Neural crest cell (in vitro differentiated cells): Measurements from ENCODE around the gene B9D1. TPM values are rescaled to one million over a fixed set of nuclear protein-coding genes. Genes with fewer than 3 reads are reported as not detected.

Experiments used
- DNase-seq: peaks from one replicate; pipeline ENCODE4 v3.0.0; 2021; ENCODE audit warnings: low read depth, mixed read lengths, low spot score
- H3K27ac Mint-ChIP-seq: one replicate; pipeline ENCODE4 v1.8.0; 2021; ENCODE audit warnings: mild to moderate bottlenecking, mixed read lengths; ENCODE audit not compliant: unreplicated experiment
- H3K27me3 Mint-ChIP-seq: 2 replicates; pipeline ENCODE4 v1.8.0; 2021; ENCODE audit warnings: low read depth, mild to moderate bottlenecking, mixed read lengths
- H3K36me3 Mint-ChIP-seq: 2 replicates; pipeline ENCODE4 v1.8.0; 2021; ENCODE audit warnings: low read depth, mild to moderate bottlenecking, mixed read lengths
- H3K4me1 Mint-ChIP-seq: 2 replicates; pipeline ENCODE4 v1.8.0; 2021; ENCODE audit warnings: mixed read lengths
- H3K4me3 Mint-ChIP-seq: one replicate; pipeline ENCODE4 v1.8.0; 2021; ENCODE audit warnings: mild to moderate bottlenecking, mixed read lengths
- H3K9me3 Mint-ChIP-seq: 2 replicates; pipeline ENCODE4 v1.8.0; 2021; ENCODE audit warnings: mixed read lengths
- total RNA-seq: library from RNA; stranded (reverse); gene quantifications from 2 replicates; pipeline ENCODE4 v1.2.1, GENCODE V29; 2021
- TF ChIP-seq, protein P1 (sequence below): fragments of 200-600 bp; sonication (generic); conservative IDR thresholded peaks from 2 replicates; pipeline ENCODE4 v1.5.0; 2021; ENCODE audit warnings: antibody characterized with exemption, mild to moderate bottlenecking

Gene B9D1
- total RNA-seq, 1 donor from 2014 or later: 17.9 TPM

GRCh38 chr17:19384723-19385391 is 22.3 kb upstream of the B9D1 start:
- H3K9me3 Mint-ChIP-seq: no peaks in the 10 kb centered on the region
- no peak overlapping the region for H3K27ac Mint-ChIP-seq
- peaks cover 6% of the 10 kb centered on the region for H3K36me3 Mint-ChIP-seq

GRCh38 chr17:19383681-19384470 is 21.4 kb upstream of the B9D1 start:
- peaks cover 31% of the 10 kb centered on the region for H3K4me1 Mint-ChIP-seq
- H3K27ac Mint-ChIP-seq: peak overlapping the region; percentile 86
- H3K36me3 Mint-ChIP-seq: peaks cover 9% of the 10 kb centered on the region
- TF ChIP-seq, protein P1, sequence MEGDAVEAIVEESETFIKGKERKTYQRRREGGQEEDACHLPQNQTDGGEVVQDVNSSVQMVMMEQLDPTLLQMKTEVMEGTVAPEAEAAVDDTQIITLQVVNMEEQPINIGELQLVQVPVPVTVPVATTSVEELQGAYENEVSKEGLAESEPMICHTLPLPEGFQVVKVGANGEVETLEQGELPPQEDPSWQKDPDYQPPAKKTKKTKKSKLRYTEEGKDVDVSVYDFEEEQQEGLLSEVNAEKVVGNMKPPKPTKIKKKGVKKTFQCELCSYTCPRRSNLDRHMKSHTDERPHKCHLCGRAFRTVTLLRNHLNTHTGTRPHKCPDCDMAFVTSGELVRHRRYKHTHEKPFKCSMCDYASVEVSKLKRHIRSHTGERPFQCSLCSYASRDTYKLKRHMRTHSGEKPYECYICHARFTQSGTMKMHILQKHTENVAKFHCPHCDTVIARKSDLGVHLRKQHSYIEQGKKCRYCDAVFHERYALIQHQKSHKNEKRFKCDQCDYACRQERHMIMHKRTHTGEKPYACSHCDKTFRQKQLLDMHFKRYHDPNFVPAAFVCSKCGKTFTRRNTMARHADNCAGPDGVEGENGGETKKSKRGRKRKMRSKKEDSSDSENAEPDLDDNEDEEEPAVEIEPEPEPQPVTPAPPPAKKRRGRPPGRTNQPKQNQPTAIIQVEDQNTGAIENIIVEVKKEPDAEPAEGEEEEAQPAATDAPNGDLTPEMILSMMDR: no peak
- no peaks in the 10 kb centered on the region for H3K9me3 Mint-ChIP-seq
- H3K4me3 Mint-ChIP-seq: peak overlapping the region; percentile 40
- no peaks in the 10 kb centered on the region for H3K27me3 Mint-ChIP-seq
- DNase-seq: no peak

More at GRCh38 chr17:19384723-19385391, 22.3 kb upstream of the B9D1 start:
- no peaks in the 10 kb centered on the region for H3K27me3 Mint-ChIP-seq
- no peak for DNase-seq
- H3K4me1 Mint-ChIP-seq: peaks cover 21% of the 10 kb centered on the region
- peak overlapping the region; percentile 40 for H3K4me3 Mint-ChIP-seq
- TF ChIP-seq, protein P1: no peak

DNA sequence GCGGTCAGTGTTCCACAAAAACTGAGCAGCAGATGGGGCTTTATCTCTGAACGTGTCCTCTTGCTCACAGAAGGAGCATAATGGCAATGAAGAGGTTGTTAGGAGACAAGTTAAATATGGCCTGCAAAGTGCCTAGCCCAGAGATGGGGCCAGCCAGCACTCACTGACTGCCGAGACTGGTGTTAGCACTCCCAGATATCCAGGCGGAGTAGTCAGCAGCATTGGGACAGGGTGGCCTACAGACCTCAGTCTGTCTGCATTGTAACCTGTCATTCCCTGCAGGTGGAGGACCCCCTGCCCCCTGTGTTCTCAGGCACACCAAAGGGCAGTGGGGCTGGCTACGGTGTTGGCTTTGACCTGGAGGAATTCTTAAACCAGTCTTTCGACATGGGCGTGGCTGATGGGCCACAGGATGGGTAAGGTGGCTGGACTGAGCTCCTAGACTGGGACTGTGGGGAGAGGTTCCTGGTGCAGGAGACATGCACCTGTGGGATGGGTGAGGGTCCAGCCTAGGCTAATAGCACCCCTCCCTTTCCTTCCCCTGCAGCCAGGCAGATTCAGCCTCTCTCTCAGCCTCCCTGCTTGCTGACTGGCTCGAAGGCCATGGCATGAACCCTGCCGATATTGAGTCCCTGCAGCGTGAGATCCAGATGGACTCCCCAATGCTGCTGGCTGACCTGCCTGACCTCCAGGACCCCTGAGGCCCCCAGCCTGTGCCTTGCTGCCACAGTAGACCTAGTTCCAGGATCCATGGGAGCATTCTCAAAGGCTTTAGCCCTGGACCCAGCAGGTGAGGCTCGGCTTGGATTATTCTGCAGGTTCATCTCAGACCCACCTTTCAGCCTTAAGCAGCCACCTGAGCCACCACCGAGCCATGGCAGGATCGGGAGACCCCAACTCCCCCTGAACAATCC is 20.3 kb upstream of the B9D1 start:
- peaks cover 9% of the 10 kb centered on the region for H3K36me3 Mint-ChIP-seq

DNA sequence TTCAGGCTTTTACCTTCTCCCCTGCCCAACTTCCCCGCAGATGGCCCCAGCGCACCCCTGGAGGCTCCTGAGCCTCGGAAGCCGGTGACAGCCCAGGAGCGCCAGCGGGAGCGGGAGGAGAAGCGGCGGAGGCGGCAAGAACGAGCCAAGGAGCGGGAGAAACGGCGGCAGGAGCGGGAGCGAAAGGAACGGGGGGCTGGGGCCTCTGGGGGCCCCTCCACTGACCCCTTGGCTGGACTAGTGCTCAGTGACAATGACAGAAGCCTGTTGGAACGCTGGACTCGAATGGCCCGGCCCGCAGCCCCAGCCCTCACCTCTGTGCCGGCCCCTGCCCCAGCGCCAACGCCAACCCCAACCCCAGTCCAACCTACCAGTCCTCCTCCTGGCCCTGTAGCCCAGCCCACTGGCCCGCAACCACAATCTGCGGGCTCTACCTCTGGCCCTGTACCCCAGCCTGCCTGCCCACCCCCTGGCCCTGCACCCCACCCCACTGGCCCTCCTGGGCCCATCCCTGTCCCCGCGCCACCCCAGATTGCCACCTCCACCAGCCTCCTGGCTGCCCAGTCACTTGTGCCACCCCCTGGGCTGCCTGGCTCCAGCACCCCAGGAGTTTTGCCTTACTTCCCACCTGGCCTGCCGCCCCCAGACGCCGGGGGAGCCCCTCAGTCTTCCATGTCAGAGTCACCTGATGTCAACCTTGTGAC is 19.4 kb upstream of the B9D1 start:
- Mint-ChIP-seq H3K27me3 (no peaks in the 10 kb centered on the region), H3K4me3 (peak overlapping the region; percentile 15), H3K4me1 (peaks cover 23% of the 10 kb centered on the region), H3K27ac (no peak overlapping the region), H3K9me3 (no peaks in the 10 kb centered on the region), H3K36me3 (peaks cover 9% of the 10 kb centered on the region)
- no peak for DNase-seq
- TF ChIP-seq, protein P1: no peak

More for the DNA sequence above, 20.3 kb upstream of the B9D1 start:
- Mint-ChIP-seq H3K4me3 (peak overlapping the region; percentile 15), H3K27ac (no peak overlapping the region), H3K9me3 (no peaks in the 10 kb centered on the region), H3K4me1 (peaks cover 26% of the 10 kb centered on the region), H3K27me3 (no peaks in the 10 kb centered on the region)
- DNase-seq: no peak
- TF ChIP-seq, protein P1: no peak

GRCh38 chr17:19381361-19381740 is 18.8 kb upstream of the B9D1 start:
- no peaks in the 10 kb centered on the region for H3K9me3 Mint-ChIP-seq
- H3K36me3 Mint-ChIP-seq: peaks cover 9% of the 10 kb centered on the region
- no peak for DNase-seq
- peak overlapping the region; percentile 67 for H3K4me3 Mint-ChIP-seq
- H3K27ac Mint-ChIP-seq: no peak overlapping the region
- peaks cover 23% of the 10 kb centered on the region for H3K4me1 Mint-ChIP-seq
- TF ChIP-seq, protein P1: no peak
- no peaks in the 10 kb centered on the region for H3K27me3 Mint-ChIP-seq
